B cell (primary cell): ENCODE data around the gene SLC16A7. TPM values are rescaled to one million over a fixed set of nuclear protein-coding genes. Genes with fewer than 3 reads are reported as not detected.

Source experiments
- ATAC-seq: fragments of 200-7000 bp; cut with Tn5 transposase; one replicate; pipeline ENCODE4 v1.10.0; 2021; ENCODE audit warnings: low read depth, mild to moderate bottlenecking, moderate number of reproducible peaks, moderate library complexity
- CTCF ChIA-PET: fragments of 350-600 bp; sonication (Branson Sonifier 250); formaldehyde crosslinking; loops from one replicate; lab custom pipeline; 2021; ENCODE audit warnings: antibody characterized with exemption, inconsistent platforms; lab: Charles Lee
- POLR2A ChIA-PET: fragments of 350-600 bp; sonication (Branson Sonifier 250); formaldehyde crosslinking; loops from one replicate; lab custom pipeline; 2021; ENCODE audit warnings: antibody characterized with exemption; lab: Charles Lee
- DNase-seq: peaks from one replicate; pipeline ENCODE4 v3.0.0; 2013
- H2AFZ ChIP-seq: 2 replicates; pipeline ENCODE4 v1.6.1; 2012; ENCODE audit warnings: mild to moderate bottlenecking, low read depth, low read length; ENCODE audit not compliant: insufficient read depth, poor library complexity, severe bottlenecking
- H3K27ac ChIP-seq, 2 donors: 1 replicate in 1 of 2; 2 replicates in 1 of 2; pipeline ENCODE4 v1.5.1; 2012 to 2013; ENCODE audit warnings: low read length in 2 of 2, mild to moderate bottlenecking in 2 of 2, moderate library complexity in 1 of 2
- H3K27me3 ChIP-seq, 4 experiments: fragments of 200-600 bp in 1 of 4; sonication (generic) in 1 of 4; replicated peaks in 1 of 4; 1 replicate in 2 of 4; 2 replicates in 2 of 4; pipeline versions ENCODE4 v1.6.1 to v1.7.0; 2013 to 2016; ENCODE audit warnings: low read length in 3 of 4, mild to moderate bottlenecking in 2 of 4, mixed read lengths in 1 of 4, moderate library complexity in 1 of 4; ENCODE audit not compliant: insufficient read depth in 4 of 4, control insufficient read depth in 3 of 4; ENCODE audit errors: control extremely low read depth in 1 of 4
- H3K36me3 ChIP-seq, 2 experiments: replicated peaks in 1 of 2; 1 replicate in 1 of 2; 2 replicates in 1 of 2; pipeline versions ENCODE4 v1.6.1 to v1.7.1; 2013; ENCODE audit warnings: low read length in 1 of 2; ENCODE audit not compliant: insufficient read depth in 2 of 2, control insufficient read depth in 1 of 2; ENCODE audit errors: control extremely low read depth in 1 of 2, extremely low read depth in 1 of 2
- H3K4me1 ChIP-seq, 2 donors: fragments of 200-600 bp in 1 of 2; sonication (generic) in 1 of 2; 1 replicate in 1 of 2; 2 replicates in 1 of 2; pipeline versions ENCODE4 v1.5.1 to v1.6.1; 2013 to 2017; ENCODE audit warnings: low read length in 2 of 2; ENCODE audit not compliant: control insufficient read depth in 2 of 2, insufficient read depth in 2 of 2
- H3K4me2 ChIP-seq: replicated peaks from 2 replicates; pipeline ENCODE3; 2012; ENCODE audit warnings: mild to moderate bottlenecking, low read depth, low read length; ENCODE audit not compliant: poor library complexity, severe bottlenecking
- H3K4me3 ChIP-seq, 5 experiments: fragments of 200-600 bp in 1 of 5; sonication (generic) in 1 of 5; 1 replicate in 3 of 5; 2 replicates in 2 of 5; pipeline versions ENCODE4 v1.5.1 to v1.7.0; 2011 to 2016; ENCODE audit warnings: low read length in 4 of 5, mild to moderate bottlenecking in 4 of 5, low read depth in 2 of 5, control low read depth in 1 of 5, moderate library complexity in 1 of 5; ENCODE audit not compliant: insufficient read depth in 1 of 5; ENCODE audit errors: control extremely low read depth in 1 of 5, extremely low read depth in 1 of 5
- H3K79me2 ChIP-seq: fragments of 200-600 bp; sonication (generic); one replicate; pipeline ENCODE4 v1.6.0; 2016; ENCODE audit warnings: low read length; ENCODE audit not compliant: control insufficient read depth, insufficient read depth
- H3K9ac ChIP-seq: fragments of 200-600 bp; sonication (generic); 2 replicates; pipeline ENCODE4 v1.6.1; 2017; ENCODE audit warnings: mild to moderate bottlenecking, low read length, moderate library complexity
- H3K9me3 ChIP-seq, 3 donors: one replicate each; pipeline versions ENCODE4 v1.6.1 to v1.7.1; 2013; ENCODE audit warnings: low read length in 2 of 3; ENCODE audit not compliant: control insufficient read depth in 2 of 3, insufficient read depth in 1 of 3; ENCODE audit errors: control extremely low read depth in 1 of 3
- H4K20me1 ChIP-seq: 2 replicates; pipeline ENCODE4 v1.6.0; 2012; ENCODE audit warnings: mild to moderate bottlenecking, low read length; ENCODE audit not compliant: insufficient read depth, control insufficient read depth, poor library complexity, severe bottlenecking
- H3K27ac Mint-ChIP-seq: one replicate; pipeline ENCODE4 v1.8.0; 2021; ENCODE audit warnings: mixed read lengths
- H3K27me3 Mint-ChIP-seq: one replicate; pipeline ENCODE4 v1.8.0; 2021; ENCODE audit warnings: mixed read lengths
- H3K4me1 Mint-ChIP-seq: one replicate; pipeline ENCODE4 v1.8.0; 2021; ENCODE audit warnings: mixed read lengths
- H3K4me3 Mint-ChIP-seq: one replicate; pipeline ENCODE4 v1.8.0; 2021; ENCODE audit warnings: mixed read lengths
- H3K9me3 Mint-ChIP-seq: one replicate; pipeline ENCODE4 v1.8.0; 2022; ENCODE audit warnings: mixed read lengths; ENCODE audit not compliant: insufficient read depth
- EZH2 ChIP-seq: IDR thresholded peaks from 2 replicates; pipeline ENCODE4 v1.6.1; 2012; ENCODE audit warnings: borderline replicate concordance, low read depth, mild to moderate bottlenecking, moderate library complexity, low read length; ENCODE audit not compliant: insufficient read depth, poor library complexity, severe bottlenecking
- WGBS: methylation state at CpG from one replicate; pipeline ENCODE4 v1.1.5; 2013; ENCODE audit warnings: missing lambda C conversion rate; ENCODE audit not compliant: insufficient coverage; 5-methylcytosine and 5-hydroxymethylcytosine counted together
- intact Hi-C: fragments of 100-400 bp; cut with micrococcal nuclease; formaldehyde crosslinking; loops from one replicate; pipeline ENCODE4 v1.10.0; 2022
- polyA plus RNA-seq: library from polyadenylated mRNA; depleted of rRNA; stranded (reverse); fragments of >200 nt; gene quantifications from 2 replicates; pipeline ENCODE4 v1.2.3, GENCODE V29; 2012
- total RNA-seq, 2 donors: library from RNA; stranded (reverse); fragments of 120-200 nt in 1 of 2; gene quantifications; 1 replicate in 1 of 2; 2 replicates in 1 of 2; pipeline versions ENCODE4 v1.2.3 to v1.2.4, GENCODE V29; 2013 to 2022
- TF ChIP-seq, protein P1 (sequence below): fragments of 200-600 bp; IDR thresholded peaks from one replicate; pipeline ENCODE4 v1.8.0; 2022; ENCODE audit warnings: antibody characterized with exemption, mild to moderate bottlenecking

The SLC16A7 gene
- total and polyA plus RNA-seq, 2 donors (not counting 1 experiment from before 2014, with no cell fraction given) = 11.6 to 32.7 TPM

DNA sequence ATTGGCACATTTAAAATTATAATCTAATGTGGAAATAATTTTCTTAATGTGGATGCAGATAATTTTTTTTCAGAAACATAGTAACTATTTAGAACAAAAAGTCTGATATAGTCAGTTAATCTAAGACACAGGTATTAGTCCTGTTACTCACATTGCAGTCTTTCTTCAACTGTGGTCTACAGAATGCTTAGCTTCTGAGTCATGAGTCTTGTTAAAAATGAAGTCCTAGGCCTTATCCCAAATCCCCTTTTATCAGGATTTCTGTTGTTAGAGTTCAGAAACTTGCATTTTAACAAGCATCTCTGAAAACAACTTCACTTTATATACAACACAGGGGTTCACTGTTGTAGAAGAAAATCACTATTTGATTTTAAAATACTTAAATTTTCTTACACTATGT lies 112.2 kb downstream of the SLC16A7 start:
- Histone ChIP-seq H3K4me1 (no peaks in the 10 kb centered on the region), H3K9ac (no peak overlapping the region), H3K4me3 (no peak overlapping the region), H3K27me3 (no peaks in the 10 kb centered on the region), H3K79me2 (no peaks in the 10 kb centered on the region), H3K4me2 (no peak overlapping the region), H3K9me3 (no peaks in the 10 kb centered on the region), H2AFZ (no peak overlapping the region), H3K27ac (no peak overlapping the region), H3K36me3 (peaks cover 0 to 11% of the 10 kb centered on the region in 2 experiments), H4K20me1 (no peaks in the 10 kb centered on the region)
- no peak overlapping the region for H3K27ac Mint-ChIP-seq
- ChIA-PET CTCF (no interaction called here), POLR2A (no interaction called here)
- ATAC-seq = no peak
- intact Hi-C loops = no loop called here
- no peak overlapping the region for H3K4me3 Mint-ChIP-seq
- no peak for TF ChIP-seq EZH2
- TF ChIP-seq, protein P1, sequence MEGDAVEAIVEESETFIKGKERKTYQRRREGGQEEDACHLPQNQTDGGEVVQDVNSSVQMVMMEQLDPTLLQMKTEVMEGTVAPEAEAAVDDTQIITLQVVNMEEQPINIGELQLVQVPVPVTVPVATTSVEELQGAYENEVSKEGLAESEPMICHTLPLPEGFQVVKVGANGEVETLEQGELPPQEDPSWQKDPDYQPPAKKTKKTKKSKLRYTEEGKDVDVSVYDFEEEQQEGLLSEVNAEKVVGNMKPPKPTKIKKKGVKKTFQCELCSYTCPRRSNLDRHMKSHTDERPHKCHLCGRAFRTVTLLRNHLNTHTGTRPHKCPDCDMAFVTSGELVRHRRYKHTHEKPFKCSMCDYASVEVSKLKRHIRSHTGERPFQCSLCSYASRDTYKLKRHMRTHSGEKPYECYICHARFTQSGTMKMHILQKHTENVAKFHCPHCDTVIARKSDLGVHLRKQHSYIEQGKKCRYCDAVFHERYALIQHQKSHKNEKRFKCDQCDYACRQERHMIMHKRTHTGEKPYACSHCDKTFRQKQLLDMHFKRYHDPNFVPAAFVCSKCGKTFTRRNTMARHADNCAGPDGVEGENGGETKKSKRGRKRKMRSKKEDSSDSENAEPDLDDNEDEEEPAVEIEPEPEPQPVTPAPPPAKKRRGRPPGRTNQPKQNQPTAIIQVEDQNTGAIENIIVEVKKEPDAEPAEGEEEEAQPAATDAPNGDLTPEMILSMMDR = no peak
- peaks cover 4% of the 10 kb centered on the region for H3K4me1 Mint-ChIP-seq
- no peaks in the 10 kb centered on the region for H3K27me3 Mint-ChIP-seq
- DNase-seq = no peak
- no peaks in the 10 kb centered on the region for H3K9me3 Mint-ChIP-seq

DNA sequence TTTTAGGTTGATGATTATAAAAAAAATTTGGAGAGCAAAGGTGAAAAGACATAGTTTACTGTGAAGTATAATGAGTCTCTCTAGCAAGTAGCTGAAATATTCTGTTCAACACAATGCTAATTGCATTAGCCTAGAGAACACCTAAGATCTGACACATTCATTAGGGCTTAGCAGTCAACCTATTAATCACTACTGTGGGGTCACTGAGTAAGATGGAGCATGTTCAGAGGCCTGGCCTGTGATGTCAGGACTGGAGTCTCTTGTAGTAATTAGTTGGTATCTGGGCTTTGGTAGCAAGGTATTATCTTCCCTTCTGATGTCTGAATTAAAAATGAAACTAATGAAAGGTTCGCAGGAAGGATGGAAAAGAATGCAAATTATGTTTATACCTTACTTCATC lies 112.7 kb downstream of the SLC16A7 start:
- no peak for DNase-seq
- H3K4me1 Mint-ChIP-seq = peaks cover 4% of the 10 kb centered on the region
- Histone ChIP-seq H3K4me3 (no peak overlapping the region), H3K9ac (no peak overlapping the region), H4K20me1 (no peaks in the 10 kb centered on the region), H3K27me3 (no peaks in the 10 kb centered on the region), H2AFZ (no peak overlapping the region), H3K9me3 (no peaks in the 10 kb centered on the region), H3K79me2 (no peaks in the 10 kb centered on the region), H3K27ac (no peak overlapping the region), H3K4me2 (no peak overlapping the region), H3K36me3 (peaks cover 0 to 11% of the 10 kb centered on the region in 2 experiments), H3K4me1 (no peaks in the 10 kb centered on the region)
- no peaks in the 10 kb centered on the region for H3K27me3 Mint-ChIP-seq
- intact Hi-C loops = no loop called here
- no peak for TF ChIP-seq EZH2
- TF ChIP-seq, protein P1 = no peak
- no peak overlapping the region for H3K27ac Mint-ChIP-seq
- ATAC-seq = no peak
- POLR2A ChIA-PET = no interaction called here
- no peaks in the 10 kb centered on the region for H3K9me3 Mint-ChIP-seq
- H3K4me3 Mint-ChIP-seq = no peak overlapping the region
- CTCF ChIA-PET = no interaction called here
- WGBS = no CpG with 5 or more reads among the region's 1 CpG
